Glutamatergic neuron (in vitro differentiated cells): ENCODE measurements around the gene PARP12. TPM values are rescaled to one million over a fixed set of nuclear protein-coding genes. Genes with fewer than 3 reads are reported as not detected.

Source experiments
- DNase-seq: peaks from one replicate; pipeline ENCODE4 v3.0.0; 2022
- H3K27ac Mint-ChIP-seq: one replicate; pipeline ENCODE4 v1.8.0; 2020; ENCODE audit warnings: mild to moderate bottlenecking, mixed read lengths, inconsistent platforms; ENCODE audit not compliant: unreplicated experiment
- H3K27me3 Mint-ChIP-seq: one replicate; pipeline ENCODE4 v1.8.0; 2020; ENCODE audit warnings: mild to moderate bottlenecking, moderate library complexity, mixed read lengths, inconsistent platforms; ENCODE audit not compliant: unreplicated experiment
- H3K36me3 Mint-ChIP-seq: one replicate; pipeline ENCODE4 v1.8.0; 2020; ENCODE audit warnings: mild to moderate bottlenecking, mixed read lengths, inconsistent platforms; ENCODE audit not compliant: unreplicated experiment
- H3K4me1 Mint-ChIP-seq: one replicate; pipeline ENCODE4 v1.8.0; 2020; ENCODE audit warnings: mild to moderate bottlenecking, low read depth, mixed read lengths, inconsistent platforms; ENCODE audit not compliant: unreplicated experiment
- H3K4me3 Mint-ChIP-seq: one replicate; pipeline ENCODE4 v1.8.0; 2020; ENCODE audit warnings: mild to moderate bottlenecking, mixed read lengths, inconsistent platforms; ENCODE audit not compliant: unreplicated experiment
- H3K9me3 Mint-ChIP-seq: one replicate; pipeline ENCODE4 v1.8.0; 2020; ENCODE audit warnings: mild to moderate bottlenecking, moderate library complexity, mixed read lengths, inconsistent platforms; ENCODE audit not compliant: unreplicated experiment
- CTCF ChIP-seq: fragments of 200-600 bp; sonication (generic); IDR thresholded peaks from one replicate; pipeline ENCODE4 v1.5.0; 2021; ENCODE audit not compliant: partially characterized antibody, unreplicated experiment
- total RNA-seq: library from RNA; stranded (reverse); fragmentation: NEBNext Ultra II Directional; extraction: Animal tissue kit (Norgen Biotek cat#: 25700); gene quantifications from one replicate; pipeline ENCODE4 v1.2.1, GENCODE V29; 2021; ENCODE audit not compliant: unreplicated experiment

The PARP12 gene
- total RNA-seq, 1 donor from 2014 or later: 0.15 TPM

GRCh38 chr7:140018125-140019043, 44.4 kb downstream of the PARP12 start:
- peaks cover 2% of the 10 kb centered on the region for H3K9me3 Mint-ChIP-seq
- no peak overlapping the region for H3K4me3 Mint-ChIP-seq
- TF ChIP-seq CTCF: no peak
- DNase-seq: no peak
- H3K4me1 Mint-ChIP-seq: no peaks in the 10 kb centered on the region
- H3K36me3 Mint-ChIP-seq: no peaks in the 10 kb centered on the region
- H3K27ac Mint-ChIP-seq: no peak overlapping the region
- peaks cover 5% of the 10 kb centered on the region for H3K27me3 Mint-ChIP-seq

- no peaks in the 10 kb centered on the region for H3K4me1 Mint-ChIP-seq
- no peak overlapping the region for H3K27ac Mint-ChIP-seq
- H3K27me3 Mint-ChIP-seq: peaks cover 5% of the 10 kb centered on the region
Observed at GRCh38 chr7:140017543-140017942, 45.2 kb downstream of the PARP12 start.

GRCh38 chr7:140017034-140017433, 45.7 kb downstream of the PARP12 start:
- Mint-ChIP-seq H3K27me3 (peaks cover 5% of the 10 kb centered on the region), H3K4me1 (no peaks in the 10 kb centered on the region), H3K4me3 (no peak overlapping the region), H3K36me3 (no peaks in the 10 kb centered on the region), H3K9me3 (peaks cover 2% of the 10 kb centered on the region), H3K27ac (no peak overlapping the region)
- no peak for DNase-seq
- no peak for TF ChIP-seq CTCF

More at GRCh38 chr7:140017543-140017942, 45.2 kb downstream of the PARP12 start:
- no peak for TF ChIP-seq CTCF
- no peak for DNase-seq
- Mint-ChIP-seq H3K4me3 (no peak overlapping the region), H3K36me3 (no peaks in the 10 kb centered on the region), H3K9me3 (peaks cover 2% of the 10 kb centered on the region)

- Mint-ChIP-seq H3K27me3 (peaks cover 2% of the 10 kb centered on the region), H3K9me3 (peaks cover 1% of the 10 kb centered on the region), H3K4me3 (no peak overlapping the region), H3K27ac (no peak overlapping the region), H3K4me1 (no peaks in the 10 kb centered on the region), H3K36me3 (no peaks in the 10 kb centered on the region)
- no peak for TF ChIP-seq CTCF
- DNase-seq: no peak
Observed at GRCh38 chr7:140016540-140016939, 46.2 kb downstream of the PARP12 start.

GRCh38 chr7:140015471-140015970, 47.2 kb downstream of the PARP12 start:
- H3K27me3 Mint-ChIP-seq: peaks cover 2% of the 10 kb centered on the region
- H3K27ac Mint-ChIP-seq: no peak overlapping the region
- no peak for TF ChIP-seq CTCF
- DNase-seq: no peak
- no peaks in the 10 kb centered on the region for H3K4me1 Mint-ChIP-seq
- no peaks in the 10 kb centered on the region for H3K36me3 Mint-ChIP-seq
- no peaks in the 10 kb centered on the region for H3K9me3 Mint-ChIP-seq
- no peak overlapping the region for H3K4me3 Mint-ChIP-seq
